ENCODE data around the gene TNFAIP8L3. TPM values are rescaled to one million over a fixed set of nuclear protein-coding genes. Genes with fewer than 3 reads are reported as not detected.
"Not testable (repeated sequence)": the region's sequence is repeated elsewhere in the genome, so short reads cannot be mapped to it uniquely, and the experiment has no call there.

Gene TNFAIP8L3
- total and polyA plus RNA-seq, 4 donors = 0.44 to 4.9 (median 1.3) TPM

DNA sequence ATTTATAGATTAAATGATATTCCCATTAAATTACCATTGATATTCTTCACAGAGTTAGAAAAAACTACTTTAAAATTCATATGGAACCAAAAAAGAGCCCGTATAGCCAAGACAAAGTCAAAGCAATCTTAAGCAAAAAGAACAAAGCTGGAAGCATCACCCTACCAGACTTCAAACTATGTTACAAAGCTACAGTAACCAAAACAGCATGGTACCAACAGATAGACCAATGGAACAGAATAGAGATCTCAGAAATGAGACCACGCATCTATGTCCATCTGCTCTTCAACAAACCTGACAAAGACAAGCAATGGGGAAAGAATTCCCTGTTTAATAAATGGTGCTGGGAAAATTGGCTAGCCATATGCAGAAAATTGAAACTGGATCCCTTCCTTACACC is 45.6 kb upstream of the TNFAIP8L3 start:
- not testable (repeated sequence) for H3K4me1 ChIP-seq (ENCODE audit: control insufficient read depth in 4 of 4, insufficient read depth in 4 of 4, low read length in 3 of 4); H3K27me3 ChIP-seq (ENCODE audit: control insufficient read depth in 4 of 4, insufficient read depth in 4 of 4, low read length in 3 of 4); DNase-seq (ENCODE audit: low spot score); H3K9me3 ChIP-seq (ENCODE audit: control insufficient read depth in 4 of 4, low read length in 3 of 4); H3K4me3 ChIP-seq (ENCODE audit: low read depth in 1 of 3, low read length in 3 of 3); H3K36me3 ChIP-seq (ENCODE audit: control insufficient read depth in 4 of 4, insufficient read depth in 3 of 4, low read depth in 1 of 4, low read length in 3 of 4); H3K27ac ChIP-seq (ENCODE audit: low read depth in 1 of 2, low read length in 2 of 2); H3K9ac ChIP-seq (ENCODE audit: low read depth in 1 of 2, low read length in 2 of 2)
- WGBS = 89% methylated on average over 2 of the region's 2 CpGs

DNA sequence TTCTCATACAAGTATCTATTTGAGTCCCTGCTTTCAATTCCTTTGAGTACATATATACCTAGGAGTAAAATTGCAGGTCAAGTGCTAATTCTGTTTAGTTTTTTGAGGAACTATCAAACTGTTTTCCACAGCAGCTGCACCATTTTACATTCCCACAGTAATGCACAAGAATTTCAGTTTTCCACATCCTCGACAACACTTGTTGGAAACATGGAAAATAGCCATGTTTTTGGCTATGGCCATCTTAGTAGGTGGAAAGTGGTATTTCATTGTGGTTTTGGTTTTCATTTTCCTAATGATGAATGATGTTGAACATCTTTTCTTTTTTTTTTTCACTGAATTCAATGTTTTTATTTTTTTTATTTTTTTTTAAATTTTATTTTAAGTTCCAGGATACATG is 44.4 kb upstream of the TNFAIP8L3 start:
- Histone ChIP-seq H3K4me3 (ENCODE audit: low read depth in 1 of 3, low read length in 3 of 3) (no peak overlapping the region), H3K36me3 (ENCODE audit: control insufficient read depth in 4 of 4, insufficient read depth in 3 of 4, low read depth in 1 of 4, low read length in 3 of 4) (no peaks in the 10 kb centered on the region), H3K27ac (ENCODE audit: low read depth in 1 of 2, low read length in 2 of 2) (no peak overlapping the region), H3K4me1 (ENCODE audit: control insufficient read depth in 4 of 4, insufficient read depth in 4 of 4, low read length in 3 of 4) (no peaks in the 10 kb centered on the region), H3K9ac (ENCODE audit: low read depth in 1 of 2, low read length in 2 of 2) (no peak overlapping the region), H3K9me3 (ENCODE audit: control insufficient read depth in 4 of 4, low read length in 3 of 4) (peaks cover 0 to 3% (median 0%) of the 10 kb centered on the region in 4 donors), H3K27me3 (ENCODE audit: control insufficient read depth in 4 of 4, insufficient read depth in 4 of 4, low read length in 3 of 4) (peaks cover 0 to under 1% (median 0%) of the 10 kb centered on the region in 4 donors)
- WGBS = 89% methylated on average over 1 of the region's 1 CpG
- DNase-seq (ENCODE audit: low spot score) = no peak
- TF ChIP-seq FOXA1 (IDR thresholded peaks at IDR 0.05) = no peak
- TF ChIP-seq RXRA (IDR thresholded peaks at IDR 0.05) = no peak
- no peak for TF ChIP-seq TAF1 (conservative IDR thresholded peaks at IDR 0.05)
- TF ChIP-seq MAX (IDR thresholded peaks at IDR 0.05) = no peak
- TF ChIP-seq, protein P1, sequence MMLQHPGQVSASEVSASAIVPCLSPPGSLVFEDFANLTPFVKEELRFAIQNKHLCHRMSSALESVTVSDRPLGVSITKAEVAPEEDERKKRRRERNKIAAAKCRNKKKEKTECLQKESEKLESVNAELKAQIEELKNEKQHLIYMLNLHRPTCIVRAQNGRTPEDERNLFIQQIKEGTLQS (IDR thresholded peaks at IDR 0.05) = no peak
- no peak for TF ChIP-seq HNF4A (conservative IDR thresholded peaks at IDR 0.05)
- no peak for TF ChIP-seq SP1 (IDR thresholded peaks at IDR 0.05)
- no peak for TF ChIP-seq CTCF (IDR thresholded peaks at IDR 0.05; ENCODE audit: low read depth, low read length, missing input control)
- TF ChIP-seq YY1 (IDR thresholded peaks at IDR 0.05) = no peak
- no peak for TF ChIP-seq EGR1 (IDR thresholded peaks at IDR 0.05; ENCODE audit: low read depth in 2 of 2)
- TF ChIP-seq FOXA2 (IDR thresholded peaks at IDR 0.05) = no peak
- no peak for TF ChIP-seq NR2F2 (IDR thresholded peaks at IDR 0.05)
- no peak for TF ChIP-seq HNF4G (IDR thresholded peaks at IDR 0.05)
- no peak for TF ChIP-seq GABPA (IDR thresholded peaks at IDR 0.05 in 1 of 2, conservative IDR thresholded peaks at IDR 0.05 in 1 of 2)
- no peak for TF ChIP-seq RAD21 (IDR thresholded peaks at IDR 0.05)
- TF ChIP-seq ZBTB33 (IDR thresholded peaks at IDR 0.05) = no peak
- TF ChIP-seq, protein P2, sequence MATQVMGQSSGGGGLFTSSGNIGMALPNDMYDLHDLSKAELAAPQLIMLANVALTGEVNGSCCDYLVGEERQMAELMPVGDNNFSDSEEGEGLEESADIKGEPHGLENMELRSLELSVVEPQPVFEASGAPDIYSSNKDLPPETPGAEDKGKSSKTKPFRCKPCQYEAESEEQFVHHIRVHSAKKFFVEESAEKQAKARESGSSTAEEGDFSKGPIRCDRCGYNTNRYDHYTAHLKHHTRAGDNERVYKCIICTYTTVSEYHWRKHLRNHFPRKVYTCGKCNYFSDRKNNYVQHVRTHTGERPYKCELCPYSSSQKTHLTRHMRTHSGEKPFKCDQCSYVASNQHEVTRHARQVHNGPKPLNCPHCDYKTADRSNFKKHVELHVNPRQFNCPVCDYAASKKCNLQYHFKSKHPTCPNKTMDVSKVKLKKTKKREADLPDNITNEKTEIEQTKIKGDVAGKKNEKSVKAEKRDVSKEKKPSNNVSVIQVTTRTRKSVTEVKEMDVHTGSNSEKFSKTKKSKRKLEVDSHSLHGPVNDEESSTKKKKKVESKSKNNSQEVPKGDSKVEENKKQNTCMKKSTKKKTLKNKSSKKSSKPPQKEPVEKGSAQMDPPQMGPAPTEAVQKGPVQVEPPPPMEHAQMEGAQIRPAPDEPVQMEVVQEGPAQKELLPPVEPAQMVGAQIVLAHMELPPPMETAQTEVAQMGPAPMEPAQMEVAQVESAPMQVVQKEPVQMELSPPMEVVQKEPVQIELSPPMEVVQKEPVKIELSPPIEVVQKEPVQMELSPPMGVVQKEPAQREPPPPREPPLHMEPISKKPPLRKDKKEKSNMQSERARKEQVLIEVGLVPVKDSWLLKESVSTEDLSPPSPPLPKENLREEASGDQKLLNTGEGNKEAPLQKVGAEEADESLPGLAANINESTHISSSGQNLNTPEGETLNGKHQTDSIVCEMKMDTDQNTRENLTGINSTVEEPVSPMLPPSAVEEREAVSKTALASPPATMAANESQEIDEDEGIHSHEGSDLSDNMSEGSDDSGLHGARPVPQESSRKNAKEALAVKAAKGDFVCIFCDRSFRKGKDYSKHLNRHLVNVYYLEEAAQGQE (IDR thresholded peaks at IDR 0.05) = no peak
- TF ChIP-seq JUND (IDR thresholded peaks at IDR 0.05) = no peak

Measured in liver (tissue), 9 donors.